Neural cell (in vitro differentiated cells): ENCODE results near the gene UPB1. TPM values are rescaled to one million over a fixed set of nuclear protein-coding genes. Genes with fewer than 3 reads are reported as not detected.

Experiments
- H2AFZ ChIP-seq: fragments of 200-600, 300-800 bp; sonication (generic), shearing (Covaris generic); 2 replicates; pipeline ENCODE4 v1.6.0; 2014; ENCODE audit warnings: low read depth, mild to moderate bottlenecking, antibody characterized with exemption, low read length, moderate library complexity
- H3F3A ChIP-seq: fragments of 200-600 bp; shearing (Covaris generic); 2 replicates; pipeline ENCODE4 v1.6.1; 2016; ENCODE audit warnings: mild to moderate bottlenecking, moderate library complexity, mixed read lengths, antibody characterized with exemption, low read length; ENCODE audit not compliant: insufficient read depth, poor library complexity, severe bottlenecking
- H3K27ac ChIP-seq: fragments of 200-600, 300-800 bp; sonication (generic), shearing (Covaris generic); 2 replicates; pipeline ENCODE4 v1.5.1; 2014; ENCODE audit warnings: mild to moderate bottlenecking, low read length, moderate library complexity
- H3K27me3 ChIP-seq: fragments of 300-800, 200-600 bp; sonication (generic), shearing (Covaris generic); 2 replicates; pipeline ENCODE4 v1.6.0; 2014; ENCODE audit warnings: mild to moderate bottlenecking, low read depth, low read length, moderate library complexity; ENCODE audit not compliant: insufficient read depth
- H3K36me3 ChIP-seq: fragments of 300-800, 200-600 bp; sonication (generic), shearing (Covaris generic); 2 replicates; pipeline ENCODE4 v1.5.1; 2014; ENCODE audit warnings: mild to moderate bottlenecking, antibody characterized with exemption, low read length, moderate library complexity; ENCODE audit not compliant: insufficient read depth
- H3K4me2 ChIP-seq: fragments of 300-800, 200-600 bp; sonication (generic), shearing (Covaris generic); 2 replicates; pipeline ENCODE4 v1.6.0; 2014; ENCODE audit warnings: mild to moderate bottlenecking, low read length
- H3K4me3 ChIP-seq: fragments of 300-800, 200-600 bp; sonication (generic), shearing (Covaris generic); 2 replicates; pipeline ENCODE4 v1.5.1; 2014; ENCODE audit warnings: mild to moderate bottlenecking, low read length, moderate library complexity
- H3K79me2 ChIP-seq: fragments of 200-600 bp; shearing (Covaris generic); replicated peaks from 2 replicates; pipeline ENCODE4 v1.6.0; 2014; ENCODE audit warnings: mild to moderate bottlenecking, low read length, moderate library complexity; ENCODE audit not compliant: insufficient read depth
- H3K9ac ChIP-seq: fragments of 300-800, 200-600 bp; sonication (generic), shearing (Covaris generic); 2 replicates; pipeline ENCODE4 v1.6.1; 2016; ENCODE audit warnings: mild to moderate bottlenecking, low read length, mixed read lengths
- H3K9me2 ChIP-seq: fragments of 200-600 bp; shearing (Covaris generic); 2 replicates; pipeline ENCODE4 v1.6.1; 2016; ENCODE audit warnings: mild to moderate bottlenecking, low read length, mixed read lengths; ENCODE audit not compliant: insufficient read depth
- H3K9me3 ChIP-seq: fragments of 200-600, 300-800 bp; sonication (generic), shearing (Covaris generic); 2 replicates; pipeline ENCODE4 v1.6.1; 2016; ENCODE audit warnings: mild to moderate bottlenecking, mixed run types, low read length, moderate library complexity, mixed read lengths
- H4K20me1 ChIP-seq: fragments of 200-600 bp; shearing (Covaris generic); 2 replicates; pipeline ENCODE4 v1.6.1; 2016; ENCODE audit warnings: mild to moderate bottlenecking, mixed run types; ENCODE audit not compliant: insufficient read depth
- EP300 ChIP-seq: fragments of 450-650 bp; conservative IDR thresholded peaks from 2 replicates; pipeline ENCODE4 v1.6.1; 2014; ENCODE audit warnings: antibody characterized with exemption, mild to moderate bottlenecking, moderate library complexity; ENCODE audit not compliant: poor library complexity, severe bottlenecking
- EZH2 ChIP-seq: fragments of 200-600, 300-800 bp; shearing (Covaris generic), sonication (generic); IDR thresholded peaks from 2 replicates; pipeline ENCODE4 v1.6.1; 2014; ENCODE audit warnings: antibody characterized with exemption, low read length, borderline replicate concordance, mild to moderate bottlenecking; ENCODE audit not compliant: insufficient read depth, poor library complexity, severe bottlenecking
- MXI1 ChIP-seq: fragments of 450-650 bp; conservative IDR thresholded peaks from 2 replicates; pipeline ENCODE4 v1.6.1; 2014; ENCODE audit warnings: antibody characterized with exemption, mild to moderate bottlenecking; ENCODE audit not compliant: poor library complexity, severe bottlenecking
- POLR2AphosphoS5 ChIP-seq: IDR thresholded peaks from 2 replicates; pipeline ENCODE4 v1.6.1; 2012
- RAD21 ChIP-seq: fragments of 450-650 bp; conservative IDR thresholded peaks from 2 replicates; pipeline ENCODE4 v1.6.1; 2014; ENCODE audit warnings: antibody characterized with exemption, mild to moderate bottlenecking, moderate library complexity
- REST ChIP-seq: IDR thresholded peaks from 2 replicates; pipeline ENCODE4 v1.6.1; 2012; ENCODE audit warnings: borderline replicate concordance
- TAF1 ChIP-seq: IDR thresholded peaks from 2 replicates; pipeline ENCODE4 v1.6.1; 2012; ENCODE audit warnings: low read depth
- polyA plus RNA-seq: library from polyadenylated mRNA; depleted of rRNA; stranded (reverse); fragments of >200 nt; gene quantifications from 2 replicates; pipeline ENCODE4 v1.2.3, GENCODE V29; 2014

UPB1 gene
- polyA plus RNA-seq, 1 donor from 2014 or later: 0.12 TPM

- H3K27ac ChIP-seq: no peak overlapping the region
- H4K20me1 ChIP-seq: no peaks in the 10 kb centered on the region
- H3K4me2 ChIP-seq: no peak overlapping the region
- H3K27me3 ChIP-seq: no peaks in the 10 kb centered on the region
- H3K4me3 ChIP-seq: no peak overlapping the region
- H3K36me3 ChIP-seq: no peaks in the 10 kb centered on the region
- no peaks in the 10 kb centered on the region for H3K9me2 ChIP-seq
- H3K9ac ChIP-seq: no peak overlapping the region
- no peak for TF ChIP-seq REST
- TF ChIP-seq MXI1: no peak
- no peak for TF ChIP-seq RAD21
- no peak for TF ChIP-seq EP300
- TF ChIP-seq TAF1: no peak
- no peak for TF ChIP-seq EZH2
- TF ChIP-seq POLR2AphosphoS5: no peak
- no peaks in the 10 kb centered on the region for H3K9me3 ChIP-seq
- no peaks in the 10 kb centered on the region for H3K79me2 ChIP-seq
- H2AFZ ChIP-seq: no peak overlapping the region
- H3F3A ChIP-seq: no peaks in the 10 kb centered on the region
These were observed 11.8 kb downstream of the UPB1 start for GRCh38 chr22:24506802-24507438.

- Histone ChIP-seq H3K27me3 (no peaks in the 10 kb centered on the region), H3K4me2 (no peak overlapping the region), H3K9me2 (no peaks in the 10 kb centered on the region), H3K27ac (no peak overlapping the region), H3K36me3 (no peaks in the 10 kb centered on the region), H3K79me2 (no peaks in the 10 kb centered on the region), H3K9ac (no peak overlapping the region), H3K4me3 (no peak overlapping the region), H3F3A (no peaks in the 10 kb centered on the region), H4K20me1 (no peaks in the 10 kb centered on the region), H3K9me3 (no peaks in the 10 kb centered on the region), H2AFZ (no peak overlapping the region)
- TF ChIP-seq REST: no peak
- TF ChIP-seq EZH2: no peak
- TF ChIP-seq TAF1: no peak
- TF ChIP-seq EP300: no peak
These were observed 12.6 kb downstream of the UPB1 start for GRCh38 chr22:24507716-24508115.
